ENCODE measurements around the gene MYL12A.

DNA sequence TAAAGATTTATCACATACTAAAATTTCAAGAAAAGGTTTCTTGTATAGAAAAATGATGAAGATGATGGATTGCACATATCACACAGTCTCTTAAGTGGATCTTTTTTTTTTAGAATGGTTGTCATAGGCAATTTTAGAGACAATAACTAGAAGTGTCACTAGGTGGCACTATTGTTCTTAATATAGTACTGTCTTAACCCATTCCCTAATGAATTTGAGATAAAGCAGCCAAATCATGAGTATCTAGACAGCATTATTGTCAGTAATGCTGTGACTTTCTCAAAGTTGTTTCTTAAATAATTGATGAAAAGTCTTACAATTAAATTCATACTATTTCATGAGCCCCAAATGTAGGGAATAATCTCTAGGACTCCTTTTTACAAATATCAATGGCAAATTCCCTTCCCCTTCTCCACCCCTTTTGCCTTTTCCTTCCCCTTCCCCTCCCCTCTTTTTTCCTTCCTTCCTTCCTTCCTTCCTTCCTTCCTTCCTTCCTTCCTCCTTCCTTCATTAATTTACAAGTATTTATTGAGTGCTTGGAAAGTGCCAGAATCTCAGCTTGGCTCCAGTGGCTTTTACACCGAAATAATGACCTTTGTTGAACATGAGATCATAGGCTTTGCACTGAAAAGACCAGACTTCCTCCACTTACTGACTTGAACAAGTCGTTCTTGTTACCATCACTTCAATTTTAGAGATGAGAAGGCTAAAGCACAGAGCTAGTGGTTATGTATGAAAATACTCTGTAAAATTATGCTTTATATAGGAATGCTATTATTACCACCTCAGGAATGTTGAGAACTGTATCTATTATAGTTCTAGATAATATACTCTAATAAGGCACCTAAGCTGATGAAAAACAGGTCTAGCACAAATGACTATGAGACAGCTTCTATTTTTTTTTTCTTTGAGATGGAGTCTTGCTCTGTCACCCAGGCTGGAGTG lies 34.1 kb downstream of the MYL12A start:
- TF ChIP-seq, protein P1, sequence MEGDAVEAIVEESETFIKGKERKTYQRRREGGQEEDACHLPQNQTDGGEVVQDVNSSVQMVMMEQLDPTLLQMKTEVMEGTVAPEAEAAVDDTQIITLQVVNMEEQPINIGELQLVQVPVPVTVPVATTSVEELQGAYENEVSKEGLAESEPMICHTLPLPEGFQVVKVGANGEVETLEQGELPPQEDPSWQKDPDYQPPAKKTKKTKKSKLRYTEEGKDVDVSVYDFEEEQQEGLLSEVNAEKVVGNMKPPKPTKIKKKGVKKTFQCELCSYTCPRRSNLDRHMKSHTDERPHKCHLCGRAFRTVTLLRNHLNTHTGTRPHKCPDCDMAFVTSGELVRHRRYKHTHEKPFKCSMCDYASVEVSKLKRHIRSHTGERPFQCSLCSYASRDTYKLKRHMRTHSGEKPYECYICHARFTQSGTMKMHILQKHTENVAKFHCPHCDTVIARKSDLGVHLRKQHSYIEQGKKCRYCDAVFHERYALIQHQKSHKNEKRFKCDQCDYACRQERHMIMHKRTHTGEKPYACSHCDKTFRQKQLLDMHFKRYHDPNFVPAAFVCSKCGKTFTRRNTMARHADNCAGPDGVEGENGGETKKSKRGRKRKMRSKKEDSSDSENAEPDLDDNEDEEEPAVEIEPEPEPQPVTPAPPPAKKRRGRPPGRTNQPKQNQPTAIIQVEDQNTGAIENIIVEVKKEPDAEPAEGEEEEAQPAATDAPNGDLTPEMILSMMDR (IDR thresholded peaks at IDR 0.05) = peak; percentile 68 to 74 (median 72)
- no peak for TF ChIP-seq POLR2A (IDR thresholded peaks at IDR 0.05; ENCODE audit: low read depth)
